Lower leg skin (tissue), 4 donors: ENCODE data around the gene KIF26B. TPM values are rescaled to one million over a fixed set of nuclear protein-coding genes. Genes with fewer than 3 reads are reported as not detected.
A peak's percentile ranks its signal among the peaks of the same experiment; 100 is the strongest.

ENCODE experiments used
- DNase-seq, 2 donors: peaks; one replicate each; pipeline ENCODE4 v3.0.0-alpha.2; 2019; ENCODE audit warnings: low spot score in 2 of 2
- H3K4me3 ChIP-seq: fragments of 200-600 bp; sonication (generic); 2 replicates; pipeline ENCODE4 v1.5.1; 2017; ENCODE audit warnings: mild to moderate bottlenecking, low read depth; ENCODE audit not compliant: poor library complexity, severe bottlenecking
- CTCF ChIP-seq, 3 donors: fragments of 450-650 bp; IDR thresholded peaks; one replicate each; pipeline ENCODE4 v1.5.1; 2016; ENCODE audit warnings: antibody characterized with exemption in 3 of 3, mild to moderate bottlenecking in 3 of 3, moderate library complexity in 2 of 3
- POLR2A ChIP-seq, 2 donors: fragments of 450-650 bp; IDR thresholded peaks; one replicate each; pipeline ENCODE4 v1.6.1; 2016 to 2017; ENCODE audit warnings: antibody characterized with exemption in 2 of 2, mild to moderate bottlenecking in 1 of 2, moderate library complexity in 1 of 2
- WGBS, 2 donors: methylation state at CpG; one replicate each; pipeline ENCODE4 v1.1.5; 2018; 5-methylcytosine and 5-hydroxymethylcytosine counted together
- intact Hi-C: fragments of 100-400 bp; cut with DNase I; formaldehyde crosslinking; loops from one replicate; pipeline ENCODE4 v1.15.0; 2023; ENCODE audit warnings: low total_unique reads
- total RNA-seq, 4 donors: library from RNA; depleted of rRNA; stranded (reverse); fragments of >200 nt; gene quantifications; one replicate each; pipeline ENCODE4 v1.1.0, GENCODE V29; 2016

KIF26B gene
- total RNA-seq, 4 donors from 2014 or later: 3.9 to 6.6 (median 5.7) TPM

- DNase-seq: peak in 1 of 2 donors; percentile 53
- intact Hi-C loops: no loop called here
- TF ChIP-seq CTCF (IDR thresholded peaks at IDR 0.05) (no peak), POLR2A (IDR thresholded peaks at IDR 0.05) (no peak)
- 81 to 87% methylated on average over 2 of the region's 2 CpGs for WGBS, 2 donors
- H3K4me3 ChIP-seq: no peak overlapping the region
Measured at GRCh38 chr1:245608271-245608670, 453.5 kb downstream of the KIF26B start.

GRCh38 chr1:245609354-245610150 lies 454.8 kb downstream of the KIF26B start:
- no peak overlapping the region for H3K4me3 ChIP-seq
- 76 to 77% methylated on average over 20 to 25 of the region's 25 CpGs for WGBS, 2 donors
- intact Hi-C loops: no loop called here
- DNase-seq: no peak
- TF ChIP-seq CTCF (IDR thresholded peaks at IDR 0.05): no peak
- no peak for TF ChIP-seq POLR2A (IDR thresholded peaks at IDR 0.05)

- no peak overlapping the region for H3K4me3 ChIP-seq
- intact Hi-C loops: no loop called here
- WGBS, 2 donors: 91 to 93% methylated on average over 2 of the region's 2 CpGs
- TF ChIP-seq POLR2A (IDR thresholded peaks at IDR 0.05): no peak
- no peak for TF ChIP-seq CTCF (IDR thresholded peaks at IDR 0.05)
- DNase-seq: no peak
Measured at GRCh38 chr1:245611251-245611650, 456.5 kb downstream of the KIF26B start.

- intact Hi-C loops: no loop called here
- WGBS, 2 donors: 71 to 75% methylated on average over 13 of the region's 13 CpGs
- H3K4me3 ChIP-seq: no peak overlapping the region
- TF ChIP-seq CTCF (IDR thresholded peaks at IDR 0.05) (no peak), POLR2A (IDR thresholded peaks at IDR 0.05) (no peak)
- DNase-seq: no peak
Measured at GRCh38 chr1:245614476-245614875, 459.7 kb downstream of the KIF26B start.

- H3K4me3 ChIP-seq: no peak overlapping the region
- no peak for DNase-seq
- TF ChIP-seq POLR2A (IDR thresholded peaks at IDR 0.05) (no peak), CTCF (IDR thresholded peaks at IDR 0.05) (no peak)
- whole genome bisulfite sequencing, 2 donors: 56 to 60% methylated on average over 4 of the region's 4 CpGs
- intact Hi-C loops: no loop called here
Measured at GRCh38 chr1:245615001-245615400, 460.2 kb downstream of the KIF26B start.

GRCh38 chr1:245621589-245621988 lies 466.8 kb downstream of the KIF26B start:
- 70 to 75% methylated on average over 5 of the region's 5 CpGs for WGBS, 2 donors
- no peak overlapping the region for H3K4me3 ChIP-seq
- no peak for TF ChIP-seq CTCF (IDR thresholded peaks at IDR 0.05)
- intact Hi-C loops: no loop called here
- DNase-seq: no peak
